Keratinocyte (primary cell): ENCODE measurements around the gene PSG2. TPM values are rescaled to one million over a fixed set of nuclear protein-coding genes. Genes with fewer than 3 reads are reported as not detected.
"Not testable (repeated sequence)": the region's sequence is repeated elsewhere in the genome, so short reads cannot be mapped to it uniquely, and the experiment has no call there.

ENCODE experiments used
- DNase-seq: peaks from one replicate; pipeline ENCODE4 v3.0.0-alpha.2; 2011; ENCODE audit warnings: low read depth, missing footprints, low spot score
- FAIRE-seq: peaks from 2 replicates; lab custom pipeline; 2011; peaks lifted over from hg19 to GRCh38; lab: Jason Lieb, UNC
- H2AFZ ChIP-seq: 2 replicates; pipeline ENCODE4 v1.6.0; 2012; ENCODE audit warnings: low read length, control low read depth, inconsistent platforms; ENCODE audit not compliant: control insufficient read depth
- H3K27ac ChIP-seq: 2 replicates; pipeline ENCODE4 v1.5.1; 2011; ENCODE audit warnings: low read length; ENCODE audit not compliant: control insufficient read depth, insufficient read depth
- H3K27me3 ChIP-seq: 3 replicates; pipeline ENCODE4 v1.6.0; 2011; ENCODE audit warnings: low read length; ENCODE audit not compliant: control insufficient read depth, insufficient read depth; ENCODE audit errors: extremely low read depth
- H3K36me3 ChIP-seq, 2 experiments: 2 replicates in 1 of 2; 3 replicates in 1 of 2; pipeline ENCODE4 v1.5.1; 2011; ENCODE audit warnings: low read length in 2 of 2, mild to moderate bottlenecking in 1 of 2; ENCODE audit not compliant: control insufficient read depth in 2 of 2, insufficient read depth in 2 of 2; ENCODE audit errors: extremely low read depth in 1 of 2
- H3K4me1 ChIP-seq: 3 replicates; pipeline ENCODE4 v1.5.1; 2011; ENCODE audit warnings: low read length; ENCODE audit not compliant: control insufficient read depth, insufficient read depth; ENCODE audit errors: extremely low read depth
- H3K4me2 ChIP-seq: 3 replicates; pipeline ENCODE4 v1.6.0; 2011; ENCODE audit warnings: low read depth, low read length; ENCODE audit not compliant: control insufficient read depth, insufficient read depth; ENCODE audit errors: extremely low read depth
- H3K4me3 ChIP-seq, 3 experiments: fragments of 200-600 bp in 1 of 3; sonication (generic) in 1 of 3; 2 replicates in 2 of 3; 3 replicates in 1 of 3; pipeline ENCODE4 v1.5.1; 2011 to 2016; ENCODE audit warnings: low read length in 3 of 3, mild to moderate bottlenecking in 3 of 3, control low read depth in 2 of 3, inconsistent platforms in 1 of 3, low read depth in 1 of 3, mixed read lengths in 1 of 3, mixed run types in 1 of 3, moderate library complexity in 1 of 3; ENCODE audit not compliant: control insufficient read depth in 2 of 3, insufficient read depth in 2 of 3; ENCODE audit errors: extremely low read depth in 1 of 3
- H3K79me2 ChIP-seq: 2 replicates; pipeline ENCODE4 v1.6.0; 2012; ENCODE audit warnings: low read length; ENCODE audit not compliant: control insufficient read depth, insufficient read depth
- H3K9ac ChIP-seq: 3 replicates; pipeline ENCODE4 v1.6.0; 2011; ENCODE audit warnings: low read length; ENCODE audit not compliant: control insufficient read depth, insufficient read depth; ENCODE audit errors: extremely low read depth
- H3K9me1 ChIP-seq: 3 replicates; pipeline ENCODE4 v1.6.0; 2011; ENCODE audit warnings: low read length; ENCODE audit not compliant: control insufficient read depth, insufficient read depth; ENCODE audit errors: extremely low read depth
- H3K9me3 ChIP-seq: 2 replicates; pipeline ENCODE4 v1.5.1; 2012; ENCODE audit warnings: low read depth, low read length; ENCODE audit not compliant: control insufficient read depth
- H4K20me1 ChIP-seq: 3 replicates; pipeline ENCODE4 v1.6.0; 2011; ENCODE audit warnings: low read length; ENCODE audit not compliant: control insufficient read depth, insufficient read depth; ENCODE audit errors: extremely low read depth
- dilution Hi-C: fragments of 300-500 bp; cut with MboI; formaldehyde crosslinking; loops from one replicate; pipeline ENCODE4 v1.7.0; 2020; ENCODE audit warnings: low sequenced_read_pairs; ENCODE audit not compliant: extremely low pct_ligation_motif_present
- polyA plus RNA-seq, 5 experiments: library from polyadenylated mRNA; depleted of rRNA in 3 of 5; stranded (reverse) in 3 of 5; stranded (forward) in 1 of 5; unstranded in 1 of 5; fragments of >200 nt; gene quantifications; 1 replicate in 1 of 5; 2 replicates in 3 of 5; 3 replicates in 1 of 5; pipeline versions ENCODE4 v1.2.1 to v1.2.3, GENCODE V29; 2011 to 2012; ENCODE audit warnings: missing spikeins in 2 of 5, low read depth in 1 of 5, low replicate concordance in 1 of 5

PSG2 gene
- polyA plus RNA-seq, 1 donor (not counting 4 experiments of a cell fraction or from before 2014, with no cell fraction given), result 0.09 TPM

GRCh38 chr19:43060254-43060653 is 22.2 kb downstream of the PSG2 start:
- H3K79me2 ChIP-seq, H3K9ac ChIP-seq, H4K20me1 ChIP-seq, H3K36me3 ChIP-seq, H2AFZ ChIP-seq, H3K27me3 ChIP-seq, H3K4me2 ChIP-seq, H3K27ac ChIP-seq, H3K4me1 ChIP-seq, H3K4me3 ChIP-seq, FAIRE-seq, H3K9me1 ChIP-seq, dilution Hi-C loops, DNase-seq, H3K9me3 ChIP-seq: not testable (repeated sequence)

GRCh38 chr19:43059482-43059881 is 23.0 kb downstream of the PSG2 start:
- H3K4me3 ChIP-seq, DNase-seq, H3K4me2 ChIP-seq, H3K9me1 ChIP-seq, H3K27ac ChIP-seq, H3K79me2 ChIP-seq, H3K9ac ChIP-seq, H4K20me1 ChIP-seq, H3K9me3 ChIP-seq, H3K4me1 ChIP-seq, FAIRE-seq, dilution Hi-C loops, H2AFZ ChIP-seq, H3K36me3 ChIP-seq, H3K27me3 ChIP-seq: not testable (repeated sequence)

- H3K27ac ChIP-seq, H3K27me3 ChIP-seq, H3K9me3 ChIP-seq, H3K9ac ChIP-seq, DNase-seq, H3K9me1 ChIP-seq, FAIRE-seq, H3K36me3 ChIP-seq, H4K20me1 ChIP-seq, H3K79me2 ChIP-seq, dilution Hi-C loops, H3K4me2 ChIP-seq, H2AFZ ChIP-seq, H3K4me1 ChIP-seq, H3K4me3 ChIP-seq: not testable (repeated sequence)
Measured at GRCh38 chr19:43058440-43058839, 24.1 kb downstream of the PSG2 start.

GRCh38 chr19:43047966-43048365 is 34.5 kb downstream of the PSG2 start:
- H3K4me3 ChIP-seq, H3K9ac ChIP-seq, dilution Hi-C loops: not testable (repeated sequence)

GRCh38 chr19:43046578-43046977 is 35.9 kb downstream of the PSG2 start:
- H3K79me2 ChIP-seq, H3K4me3 ChIP-seq, H3K9me1 ChIP-seq, H3K4me1 ChIP-seq, H3K9me3 ChIP-seq, H3K4me2 ChIP-seq, H2AFZ ChIP-seq, DNase-seq, H3K27me3 ChIP-seq, FAIRE-seq, H3K9ac ChIP-seq, H3K36me3 ChIP-seq, H3K27ac ChIP-seq, dilution Hi-C loops, H4K20me1 ChIP-seq: not testable (repeated sequence)

More at GRCh38 chr19:43047966-43048365, 34.5 kb downstream of the PSG2 start:
- not testable (repeated sequence) for H3K27ac ChIP-seq, H3K9me1 ChIP-seq, H3K4me2 ChIP-seq, DNase-seq, H3K27me3 ChIP-seq, H3K36me3 ChIP-seq, H4K20me1 ChIP-seq, H3K4me1 ChIP-seq, H2AFZ ChIP-seq, FAIRE-seq, H3K79me2 ChIP-seq, H3K9me3 ChIP-seq
